OCI-LY7 (cell line): ENCODE measurements around the gene DCAF4L1. TPM values are rescaled to one million over a fixed set of nuclear protein-coding genes. Genes with fewer than 3 reads are reported as not detected.
A peak's percentile ranks its signal among the peaks of the same experiment; 100 is the strongest.

Experiments
- BruUV-seq: library from RNA; stranded (reverse); fragments of 400-500 nt; replicated peaks from 2 replicates; lab custom pipeline; 2021; lab: Mats Ljungman, UMichigan
- CTCF ChIA-PET: fragments of 300-600 bp; sonication (Branson Sonifier 250); formaldehyde crosslinking; loops from one replicate; lab custom pipeline; 2022; ENCODE audit warnings: antibody characterized with exemption; ENCODE audit not compliant: unreplicated experiment; lab: Charles Lee
- POLR2A ChIA-PET: fragments of 300-600 bp; sonication (Branson Sonifier 250); formaldehyde crosslinking; loops from one replicate; lab custom pipeline; 2022; ENCODE audit warnings: antibody characterized with exemption; lab: Charles Lee
- DNase-seq: peaks from one replicate; pipeline ENCODE4 v3.0.0-alpha.2; 2015; ENCODE audit warnings: low spot score
- H2AFZ ChIP-seq: fragments of 200-600 bp; sonication (generic), shearing (Covaris generic); 2 replicates; pipeline ENCODE4 v1.6.1; 2014; ENCODE audit warnings: mild to moderate bottlenecking, antibody characterized with exemption, low read length, moderate library complexity
- H3K27ac ChIP-seq: fragments of 200-600 bp; sonication (generic); 2 replicates; pipeline ENCODE4 v1.5.1; 2014; ENCODE audit warnings: mixed run types, low read depth, mild to moderate bottlenecking, moderate library complexity, low read length, inconsistent platforms; ENCODE audit not compliant: poor library complexity, severe bottlenecking
- H3K36me3 ChIP-seq: fragments of 200-600 bp; sonication (generic); 2 replicates; pipeline ENCODE4 v1.6.1; 2014; ENCODE audit warnings: mild to moderate bottlenecking, antibody characterized with exemption, low read length, moderate library complexity, mixed read lengths; ENCODE audit not compliant: insufficient read depth
- H3K4me1 ChIP-seq: fragments of 200-600 bp; sonication (generic); 2 replicates; pipeline ENCODE4 v1.5.1; 2014; ENCODE audit warnings: mild to moderate bottlenecking, low read length; ENCODE audit not compliant: insufficient read depth, poor library complexity, severe bottlenecking
- H3K4me2 ChIP-seq: fragments of 200-600 bp; sonication (generic); 2 replicates; pipeline ENCODE4 v1.6.1; 2014; ENCODE audit warnings: mild to moderate bottlenecking, low read length
- H3K4me3 ChIP-seq: fragments of 200-600 bp; sonication (generic); 2 replicates; pipeline ENCODE4 v1.5.1; 2014; ENCODE audit warnings: mild to moderate bottlenecking, low read depth, low read length; ENCODE audit not compliant: poor library complexity, severe bottlenecking
- H3K79me2 ChIP-seq: fragments of 200-600 bp; sonication (generic); 2 replicates; pipeline ENCODE4 v1.6.1; 2016; ENCODE audit warnings: low read depth, mild to moderate bottlenecking, low read length, moderate library complexity, mixed read lengths; ENCODE audit not compliant: insufficient read depth
- H3K9me2 ChIP-seq: fragments of 200-600 bp; sonication (generic); 2 replicates; pipeline ENCODE4 v1.6.1; 2016; ENCODE audit warnings: mild to moderate bottlenecking, low read length, mixed read lengths; ENCODE audit not compliant: insufficient read depth
- H3K9me3 ChIP-seq: fragments of 200-600 bp; sonication (generic); 2 replicates; pipeline ENCODE4 v1.6.1; 2014; ENCODE audit warnings: mild to moderate bottlenecking, mixed run types, low read length, mixed read lengths
- H4K20me1 ChIP-seq: fragments of 200-600 bp; sonication (generic); 2 replicates; pipeline ENCODE4 v1.6.1; 2014; ENCODE audit warnings: mild to moderate bottlenecking, antibody characterized with exemption, low read length, moderate library complexity, mixed read lengths; ENCODE audit not compliant: insufficient read depth
- CTCF ChIP-seq: fragments of 200-600 bp; sonication (generic); conservative IDR thresholded peaks from 2 replicates; pipeline ENCODE4 v1.5.1; 2014; ENCODE audit warnings: mild to moderate bottlenecking, antibody characterized with exemption, low read length, moderate library complexity, mixed read lengths
- EZH2phosphoT487 ChIP-seq: fragments of 200-600 bp; sonication (generic); IDR thresholded peaks from 2 replicates; pipeline ENCODE4 v1.6.1; 2018; ENCODE audit warnings: low read depth, borderline replicate concordance, mild to moderate bottlenecking, mixed run types, antibody characterized with exemption, low read length, moderate library complexity, mixed read lengths
- intact Hi-C: fragments of 100-400 bp; cut with micrococcal nuclease; formaldehyde crosslinking; loops from one replicate; pipeline ENCODE4 v1.10.0; 2022; ENCODE audit not compliant: unreplicated experiment
- total RNA-seq, 2 experiments: library from RNA; depleted of rRNA in 1 of 2; stranded (reverse); fragments of >200 nt in 1 of 2; shearing (Covaris generic) in 1 of 2; gene quantifications; 2 replicates each; pipeline ENCODE4 v1.2.3, GENCODE V29; 2014 to 2022

DCAF4L1 gene
- total RNA-seq, 2 experiments from 2014 or later: 0.09 to 0.30 TPM

GRCh38 chr4:41934514-41934900 lies 47.0 kb upstream of the DCAF4L1 start:
- H2AFZ ChIP-seq: peak overlapping the region; percentile 95
- H4K20me1 ChIP-seq: peaks cover 16% of the 10 kb centered on the region; the same call in 1 of the 2 replicates
- DNase-seq: no peak
- H3K4me2 ChIP-seq: peak overlapping the region; percentile 81
- peaks cover 44% of the 10 kb centered on the region for H3K79me2 ChIP-seq
- TF ChIP-seq CTCF (no peak), EZH2phosphoT487 (no peak)
- CTCF ChIA-PET: no interaction called here
- H3K4me1 ChIP-seq: peaks cover 29% of the 10 kb centered on the region
- intact Hi-C loops: loop anchor here (2.0 kb wide), 1 partner anchor 56 kb away; the partner anchor contains the start of gene SLC30A9
- H3K27ac ChIP-seq: no peak overlapping the region
- peaks cover 30% of the 10 kb centered on the region for H3K36me3 ChIP-seq
- BruUV-seq: no TSS peak
- POLR2A ChIA-PET: interaction anchor here (0.7 to 1.1 kb wide), 5 partner anchors 9 to 82 kb away, joined by 3 to 4 read pairs (median 3); no protein-coding TSS in a partner anchor
- H3K9me3 ChIP-seq: no peaks in the 10 kb centered on the region
- H3K4me3 ChIP-seq: peak overlapping the region; percentile 97
- H3K9me2 ChIP-seq: no peaks in the 10 kb centered on the region

GRCh38 chr4:41934901-41935651 lies 46.5 kb upstream of the DCAF4L1 start, which contains the start of gene TMEM33:
TSS of gene TMEM33 (plus strand) at chr4:41935429. CDS start at chr4:41935485, 56 bp downstream.
- CTCF ChIA-PET: interaction anchor here (0.6 kb wide), 1 partner anchor 294 kb away, joined by 8 read pairs; no protein-coding TSS in a partner anchor

More at GRCh38 chr4:41934901-41935651, 46.5 kb upstream of the DCAF4L1 start, which contains the start of gene TMEM33:
- H3K36me3 ChIP-seq: peaks cover 36% of the 10 kb centered on the region
- peaks cover 50% of the 10 kb centered on the region for H3K79me2 ChIP-seq
- peak within 1 kb of the TSS; percentile 97 for H3K4me3 ChIP-seq
- intact Hi-C loops: loop anchor here (2.0 to 5.0 kb wide), 2 partner anchors 56 to 217 kb away; partner anchors contain the start of genes BEND4 and SLC30A9
- H3K4me2 ChIP-seq: peak within 1 kb of the TSS; percentile 81
- H3K4me1 ChIP-seq: peaks cover 29% of the 10 kb centered on the region
- H2AFZ ChIP-seq: peak within 1 kb of the TSS; percentile 95
- peaks cover 16% of the 10 kb centered on the region; the same call in 1 of the 2 replicates for H4K20me1 ChIP-seq
- BruUV-seq: TSS peak; percentile 58
- TF ChIP-seq CTCF: 0 out of 2 replicates have a peak, but pooled peaks have one; percentile 11
- no peak for TF ChIP-seq EZH2phosphoT487
- POLR2A ChIA-PET: interaction anchor here (0.7 to 1.1 kb wide), 5 partner anchors 9 to 81 kb away, joined by 3 to 4 read pairs (median 3); no protein-coding TSS in a partner anchor
- H3K9me3 ChIP-seq: no peaks in the 10 kb centered on the region
- peak within 1 kb of the TSS; percentile 44 for H3K27ac ChIP-seq
- DNase-seq: peak; percentile 90
- H3K9me2 ChIP-seq: no peaks in the 10 kb centered on the region
